Measurements from ENCODE around the gene PPP1R14C. TPM values are rescaled to one million over a fixed set of nuclear protein-coding genes. Genes with fewer than 3 reads are reported as not detected.
A peak's percentile ranks its signal among the peaks of the same experiment; 100 is the strongest.

Gene PPP1R14C
- total and polyA plus RNA-seq, 2 donors (not counting 1 experiment from before 2014, with no cell fraction given): 0.17 TPM; not detected in 1

GRCh38 chr6:150176659-150177058 lies 33.8 kb downstream of the PPP1R14C start:
- no peaks in the 10 kb centered on the region for H3K36me3 ChIP-seq (ENCODE audit: control insufficient read depth, insufficient read depth, low read length)

GRCh38 chr6:150177259-150177951 lies 34.6 kb downstream of the PPP1R14C start:
- TF ChIP-seq CTCF (conservative IDR thresholded peaks at IDR 0.05 in 1 of 2, IDR thresholded peaks at IDR 0.05 in 1 of 2; ENCODE audit: low read depth in 1 of 2, low read length in 2 of 2) (no peak), EZH2 (IDR thresholded peaks at IDR 0.05; ENCODE audit: low read length, missing control alignments) (no peak)
- Histone ChIP-seq H2AFZ (ENCODE audit: low read length) (no peak overlapping the region), H3K27ac (ENCODE audit: insufficient read depth, low read length) (no peak overlapping the region), H3K4me2 (ENCODE audit: extremely low read depth, insufficient read depth, low read length) (no peak overlapping the region), H3K4me3 (replicated peaks in 1 of 4; ENCODE audit: control extremely low read depth in 1 of 4, insufficient read depth in 1 of 4, low read depth in 3 of 4, low read length in 4 of 4) (no peak overlapping the region), H3K9ac (ENCODE audit: insufficient read depth, low read length) (no peak overlapping the region), H4K20me1 (ENCODE audit: control insufficient read depth, extremely low read depth, insufficient read depth, low read length) (no peaks in the 10 kb centered on the region), H3K9me3 (ENCODE audit: control insufficient read depth, insufficient read depth, low read depth, low read length) (no peaks in the 10 kb centered on the region), H3K27me3 (ENCODE audit: control insufficient read depth, insufficient read depth, low read length) (no peaks in the 10 kb centered on the region), H3K36me3 (ENCODE audit: control insufficient read depth, insufficient read depth, low read length) (no peaks in the 10 kb centered on the region), H3K4me1 (ENCODE audit: control insufficient read depth, extremely low read depth, insufficient read depth, low read length) (no peaks in the 10 kb centered on the region), H3K79me2 (ENCODE audit: control insufficient read depth, insufficient read depth, low read length) (no peaks in the 10 kb centered on the region)
- no peak for DNase-seq (ENCODE audit: low read depth in 2 of 2)

More at GRCh38 chr6:150176659-150177058, 33.8 kb downstream of the PPP1R14C start:
- Histone ChIP-seq H3K4me3 (replicated peaks in 1 of 4; ENCODE audit: control extremely low read depth in 1 of 4, insufficient read depth in 1 of 4, low read depth in 3 of 4, low read length in 4 of 4) (no peak overlapping the region), H3K4me2 (ENCODE audit: extremely low read depth, insufficient read depth, low read length) (no peak overlapping the region), H3K27me3 (ENCODE audit: control insufficient read depth, insufficient read depth, low read length) (no peaks in the 10 kb centered on the region), H3K4me1 (ENCODE audit: control insufficient read depth, extremely low read depth, insufficient read depth, low read length) (no peaks in the 10 kb centered on the region), H4K20me1 (ENCODE audit: control insufficient read depth, extremely low read depth, insufficient read depth, low read length) (no peaks in the 10 kb centered on the region), H3K9me3 (ENCODE audit: control insufficient read depth, insufficient read depth, low read depth, low read length) (no peaks in the 10 kb centered on the region), H3K9ac (ENCODE audit: insufficient read depth, low read length) (no peak overlapping the region), H3K27ac (ENCODE audit: insufficient read depth, low read length) (no peak overlapping the region), H2AFZ (ENCODE audit: low read length) (no peak overlapping the region), H3K79me2 (ENCODE audit: control insufficient read depth, insufficient read depth, low read length) (no peaks in the 10 kb centered on the region)
- DNase-seq (ENCODE audit: low read depth in 2 of 2): no peak
- no peak for TF ChIP-seq EZH2 (IDR thresholded peaks at IDR 0.05; ENCODE audit: low read length, missing control alignments)
- no peak for TF ChIP-seq CTCF (conservative IDR thresholded peaks at IDR 0.05 in 1 of 2, IDR thresholded peaks at IDR 0.05 in 1 of 2; ENCODE audit: low read depth in 1 of 2, low read length in 2 of 2)

GRCh38 chr6:150177952-150178520 lies 35.2 kb downstream of the PPP1R14C start:
- Histone ChIP-seq H3K4me3 (replicated peaks in 1 of 4; ENCODE audit: control extremely low read depth in 1 of 4, insufficient read depth in 1 of 4, low read depth in 3 of 4, low read length in 4 of 4) (no peak overlapping the region), H3K79me2 (ENCODE audit: control insufficient read depth, insufficient read depth, low read length) (no peaks in the 10 kb centered on the region), H3K27ac (ENCODE audit: insufficient read depth, low read length) (no peak overlapping the region), H3K9ac (ENCODE audit: insufficient read depth, low read length) (no peak overlapping the region), H3K27me3 (ENCODE audit: control insufficient read depth, insufficient read depth, low read length) (no peaks in the 10 kb centered on the region), H2AFZ (ENCODE audit: low read length) (no peak overlapping the region), H3K36me3 (ENCODE audit: control insufficient read depth, insufficient read depth, low read length) (no peaks in the 10 kb centered on the region), H3K4me1 (ENCODE audit: control insufficient read depth, extremely low read depth, insufficient read depth, low read length) (no peaks in the 10 kb centered on the region), H3K9me3 (ENCODE audit: control insufficient read depth, insufficient read depth, low read depth, low read length) (no peaks in the 10 kb centered on the region), H4K20me1 (ENCODE audit: control insufficient read depth, extremely low read depth, insufficient read depth, low read length) (no peaks in the 10 kb centered on the region), H3K4me2 (ENCODE audit: extremely low read depth, insufficient read depth, low read length) (no peak overlapping the region)
- TF ChIP-seq EZH2 (IDR thresholded peaks at IDR 0.05; ENCODE audit: low read length, missing control alignments): no peak
- no peak for TF ChIP-seq CTCF (conservative IDR thresholded peaks at IDR 0.05 in 1 of 2, IDR thresholded peaks at IDR 0.05 in 1 of 2; ENCODE audit: low read depth in 1 of 2, low read length in 2 of 2)
- peak in 1 of 2 donors; percentile 67 for DNase-seq (ENCODE audit: low read depth in 2 of 2)

Measured in fibroblast of lung (primary cell).